ENCODE data around the gene EMILIN1. TPM values are rescaled to one million over a fixed set of nuclear protein-coding genes. Genes with fewer than 3 reads are reported as not detected.

Gene EMILIN1
- total and polyA plus RNA-seq, 2 of the 4 experiments (the other 2 are of a cell fraction) = 26.5 to 95.6 TPM

DNA sequence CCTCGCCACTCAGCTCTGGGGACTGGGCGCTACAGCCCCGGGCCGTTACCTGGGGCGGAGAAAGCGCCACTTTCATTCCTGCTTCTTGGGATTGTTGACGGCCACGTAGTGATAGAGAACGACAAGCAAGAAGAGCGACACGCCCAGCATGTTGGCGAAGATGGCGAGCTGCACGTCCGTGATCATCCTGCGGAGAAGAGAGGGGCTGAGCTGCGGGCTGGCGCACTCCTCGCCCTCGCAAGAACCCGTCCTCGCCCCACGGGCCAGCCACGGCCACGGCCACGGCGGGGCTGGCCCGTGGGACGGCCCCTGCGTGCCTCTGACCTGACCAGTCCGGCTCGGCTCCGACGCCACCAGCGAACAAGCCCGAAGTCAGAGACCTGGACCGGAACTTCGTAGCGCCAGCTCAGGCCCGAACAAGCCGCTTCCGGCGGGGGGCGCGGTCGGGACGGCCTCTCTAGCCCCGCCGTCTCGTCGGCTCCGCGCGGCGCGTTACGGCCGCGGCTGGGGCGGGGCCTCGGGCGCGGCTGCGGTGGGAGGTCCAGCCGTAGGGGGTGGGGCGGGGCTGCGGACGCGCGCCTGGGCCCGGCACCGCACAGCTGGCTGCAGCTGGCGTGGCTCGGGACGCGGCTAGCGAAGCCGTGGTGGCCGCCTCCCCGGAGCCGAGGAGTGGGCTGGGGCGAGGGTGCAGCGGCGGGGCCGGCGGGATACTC, 7.0 kb upstream of the EMILIN1 start, which contains the start of gene OST4:
Gene OST4 (minus strand): TSS at position 378 of the 713 bp plus-strand sequence.
- H2AFZ ChIP-seq (replicated peaks; ENCODE audit: low read length, poor library complexity) = peak within 1 kb of the TSS; percentile 83
- H3K27me3 ChIP-seq (ENCODE audit: control insufficient read depth, insufficient read depth, low read length) = no peaks in the 10 kb centered on the region
- H2BK120ac ChIP-seq (ENCODE audit: low read depth, low read length) = peak within 1 kb of the TSS; percentile 97
- no peak for TF ChIP-seq CEBPB (IDR thresholded peaks at IDR 0.05; ENCODE audit: low read depth, low read length)
- TF ChIP-seq FOS (IDR thresholded peaks at IDR 0.05; ENCODE audit: low read depth, low read length) = no peak
- TF ChIP-seq NFE2L2 (IDR thresholded peaks at IDR 0.05; ENCODE audit: low read depth, low read length) = no peak
- 0 out of 2 replicates have a peak, but pooled peaks have one; percentile 20 for TF ChIP-seq SMC3 (IDR thresholded peaks at IDR 0.05; ENCODE audit: low read depth, low read length)
- TF ChIP-seq MAFK (IDR thresholded peaks at IDR 0.05; ENCODE audit: low read depth, low read length) = no peak
- TF ChIP-seq CHD1 (IDR thresholded peaks at IDR 0.05; ENCODE audit: low read depth, low read length) = 0 out of 2 replicates have a peak, but pooled peaks have one; percentile 29
- no peak for TF ChIP-seq RCOR1 (IDR thresholded peaks at IDR 0.05; ENCODE audit: insufficient replicate concordance, low read length)
- TF ChIP-seq MXI1 (IDR thresholded peaks at IDR 0.05; ENCODE audit: borderline replicate concordance, low read depth, low read length) = 0 out of 2 replicates have a peak, but pooled peaks have one; percentile 57
- TF ChIP-seq MAZ (IDR thresholded peaks at IDR 0.05; ENCODE audit: borderline replicate concordance, low read depth, low read length) = peak; percentile 49; the same call in 1 of the 2 replicates
- TF ChIP-seq POLR2A (IDR thresholded peaks at IDR 0.05; ENCODE audit: low read depth, low read length) = peak; percentile 92
- WGBS, 2 experiments (ENCODE audit: extremely low coverage in 2 of 2, insufficient read length in 1 of 2) = 0% methylated on average over 46 of the region's 86 CpGs; no CpG with 5 or more reads in 1 of the 2 experiments
- H3K79me1 ChIP-seq (ENCODE audit: low read depth in 1 of 2, low read length in 2 of 2) = peaks cover 33 to 47% of the 10 kb centered on the region in 2 experiments
- peak within 1 kb of the TSS; percentile 99 for H3K4me2 ChIP-seq (ENCODE audit: low read depth, low read length)
- dilution Hi-C loops (cut with HindIII; ENCODE audit: low sequenced_read_pairs, unreplicated experiment) = no loop called here
- BruUV-seq (replicated peaks) = no TSS peak
- ChIA-PET CTCF (no interaction called here), POLR2A (ENCODE audit: unreplicated experiment) (interaction anchor here (0.8 kb wide), 1 partner anchor 10 kb away, joined by 3 read pairs; no protein-coding TSS in a partner anchor)
- ATAC-seq (ENCODE audit: low read depth) (peak; percentile 92), DNase-seq (peak; percentile 92)
- peaks cover 26% of the 10 kb centered on the region for H3K36me3 ChIP-seq (ENCODE audit: control insufficient read depth, insufficient read depth, low read length)
- intact Hi-C loops (cut with micrococcal nuclease) = loop anchor here (2.0 to 5.0 kb wide), 2 partner anchors 21 to 109 kb away; partner anchors contain the start of gene AGBL5
- peak within 1 kb of the TSS; percentile 96 to 99 for H4K8ac ChIP-seq (ENCODE audit: low read depth in 2 of 2, low read length in 2 of 2)
- H2BK5ac ChIP-seq (ENCODE audit: low read depth, low read length, poor library complexity, severe bottlenecking) = peak within 1 kb of the TSS; percentile 94
- peaks cover 34% of the 10 kb centered on the region for H3K4me1 ChIP-seq (ENCODE audit: control insufficient read depth, insufficient read depth, low read length)
- no peaks in the 10 kb centered on the region for H3K9me3 ChIP-seq (ENCODE audit: control insufficient read depth, insufficient read depth, low read length)
- H3K9ac ChIP-seq (ENCODE audit: low read depth, low read length) = peak within 1 kb of the TSS; percentile 99
- H2AK5ac ChIP-seq (ENCODE audit: low read depth, low read length) = peak within 1 kb of the TSS; percentile 99
- H2BK15ac ChIP-seq (ENCODE audit: low read depth, low read length) = peak within 1 kb of the TSS; percentile 21; the same call in 2 of the 3 replicates
- H3K27ac ChIP-seq (ENCODE audit: insufficient read depth, low read length) = peak within 1 kb of the TSS; percentile 97
- H3K14ac ChIP-seq (replicated peaks; ENCODE audit: low read depth, low read length) = peak within 1 kb of the TSS; percentile 100
- peak within 1 kb of the TSS; percentile 100 for H3K23ac ChIP-seq (ENCODE audit: low read depth, low read length)
- H3K4ac ChIP-seq (ENCODE audit: low read depth, low read length) = peak within 1 kb of the TSS; percentile 99
- peak within 1 kb of the TSS; percentile 99 for H3K18ac ChIP-seq (ENCODE audit: low read depth, low read length)
- H4K20me1 ChIP-seq (ENCODE audit: insufficient read depth, low read length) = peaks cover 20% of the 10 kb centered on the region
- H3K9me1 ChIP-seq (ENCODE audit: insufficient read depth, low read length) = peaks cover 27% of the 10 kb centered on the region
- H3K4me3 ChIP-seq (ENCODE audit: insufficient read depth, low read depth, low read length) = peak within 1 kb of the TSS; percentile 86
- H4K5ac ChIP-seq (ENCODE audit: low read depth, low read length) = peak within 1 kb of the TSS; percentile 98
- in situ Hi-C loops (cut with MboI; ENCODE audit: low sequenced_read_pairs) = no loop called here
- peak within 1 kb of the TSS; percentile 99 for H2AK9ac ChIP-seq (replicated peaks; ENCODE audit: low read depth, low read length, poor library complexity)
- H4K91ac ChIP-seq (ENCODE audit: insufficient read depth, low read depth, low read length) = peak within 1 kb of the TSS; percentile 93
- H2BK20ac ChIP-seq (ENCODE audit: low read depth, low read length) = peak within 1 kb of the TSS; percentile 81
- H3K56ac ChIP-seq (ENCODE audit: extremely low read depth, insufficient read depth, low read length) = peak within 1 kb of the TSS; percentile 94

Measured in IMR-90 (cell line).